Astrocyte (in vitro differentiated cells and primary cell): ENCODE data around the gene UBE2D2.
"Not testable (repeated sequence)": the region's sequence is repeated elsewhere in the genome, so short reads cannot be mapped to it uniquely, and the experiment has no call there.

Experiments used
- CTCF ChIP-seq: IDR thresholded peaks from 2 replicates; pipeline ENCODE4 v1.5.1; 2011; ENCODE audit warnings: low read depth, mild to moderate bottlenecking, inconsistent platforms, low read length, moderate library complexity; ENCODE audit not compliant: insufficient read depth
- EZH2 ChIP-seq: IDR thresholded peaks from 2 replicates; pipeline ENCODE4 v1.6.1; 2012; ENCODE audit warnings: mild to moderate bottlenecking, low read length, inconsistent platforms; ENCODE audit not compliant: insufficient read depth

GRCh38 chr5:139530079-139530478 lies 31.1 kb upstream of the UBE2D2 start:
- TF ChIP-seq CTCF, EZH2: not testable (repeated sequence)
